Activated effector memory CD4-positive, alpha-beta T cell treated with anti-CD3 and anti-CD28 coated beads, Interleukin-2, amount 50 U/mL, for 16 hours (primary cell): ENCODE data around the gene POU6F1.
"Not testable (repeated sequence)": the region's sequence is repeated elsewhere in the genome, so short reads cannot be mapped to it uniquely, and the experiment has no call there.

Experiments
- DNase-seq: peaks from one replicate; pipeline ENCODE4 v3.0.0-alpha.2; 2020

Gene POU6F1

DNA sequence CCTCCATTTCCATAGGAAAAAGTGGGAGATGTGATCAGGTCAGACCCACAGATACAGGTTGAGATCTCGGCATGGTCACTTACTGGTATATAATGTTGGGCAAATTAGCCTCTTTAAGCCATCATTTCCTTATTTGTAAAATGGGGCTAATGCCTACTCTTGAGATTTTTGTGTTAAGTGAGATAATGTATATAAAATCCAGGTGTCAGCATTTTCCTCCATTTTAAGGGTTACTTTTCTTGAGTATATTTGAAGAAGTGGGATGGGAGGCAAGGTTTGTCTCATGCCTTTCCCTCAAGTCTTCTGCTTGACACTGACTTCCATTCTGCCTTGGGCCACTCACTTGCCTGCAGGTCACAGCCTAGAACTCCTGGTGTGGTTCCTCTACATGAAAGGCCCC, 10.1 kb upstream of the POU6F1 start:
- DNase-seq, result peak; percentile 17

DNA sequence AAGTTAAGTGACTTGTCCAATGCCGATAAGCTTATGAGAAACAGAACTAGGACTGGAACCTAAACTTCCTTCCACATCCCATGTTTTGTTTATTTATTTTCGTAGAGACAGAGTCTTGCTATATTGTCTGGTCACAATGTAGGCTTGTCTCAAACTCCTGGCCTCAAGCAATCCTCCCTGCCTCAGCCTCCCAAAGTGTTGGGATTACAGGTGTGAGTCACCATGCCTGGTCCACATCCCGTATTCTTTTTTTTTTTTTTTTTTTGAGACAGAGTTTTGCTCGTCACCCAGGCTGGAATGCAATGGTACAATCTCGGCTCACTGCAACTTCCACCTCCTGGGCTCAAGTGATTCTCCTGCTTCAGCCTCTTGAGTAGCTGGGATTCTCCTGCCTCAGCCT, 9.2 kb upstream of the POU6F1 start:
- not testable (repeated sequence) for DNase-seq

DNA sequence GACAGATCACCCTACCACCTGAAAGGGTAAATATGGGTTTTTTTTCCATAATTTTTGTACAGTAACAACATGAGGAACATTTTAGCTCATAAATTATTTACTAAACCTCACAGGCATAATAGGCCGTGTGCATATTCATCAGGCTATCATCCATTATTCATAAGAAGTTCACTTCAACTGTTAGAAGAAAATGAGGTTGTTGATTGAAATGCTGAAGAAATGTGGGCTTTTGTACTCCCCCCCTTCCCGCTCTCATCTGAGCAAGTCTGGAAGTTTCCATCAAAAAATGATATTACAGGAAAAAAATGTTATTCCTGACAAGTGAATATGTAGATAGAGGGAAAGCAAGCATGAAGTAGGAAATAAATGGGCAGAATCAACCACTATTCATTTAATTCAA, 7.9 kb upstream of the POU6F1 start:
- DNase-seq, result no peak

DNA sequence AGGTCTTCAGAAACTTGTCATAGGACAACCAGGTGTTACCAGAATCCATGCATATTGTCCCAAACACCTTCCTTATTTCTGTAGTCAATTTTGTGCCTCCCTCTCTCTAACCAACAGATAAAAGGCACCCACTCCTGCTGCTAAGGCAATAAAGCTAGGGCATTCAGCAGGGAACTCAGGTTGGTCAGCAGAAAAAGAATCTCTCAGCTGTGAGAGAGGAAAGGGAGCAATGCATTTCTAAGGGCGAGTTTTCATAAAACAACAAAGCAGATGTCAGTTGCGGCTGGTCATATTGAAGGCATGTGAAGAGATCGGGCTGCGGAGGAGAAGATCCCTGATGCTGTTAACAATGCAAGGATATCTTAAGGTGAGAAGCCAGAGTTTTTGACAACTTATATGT, 7.4 kb upstream of the POU6F1 start:
- DNase-seq, result no peak

DNA sequence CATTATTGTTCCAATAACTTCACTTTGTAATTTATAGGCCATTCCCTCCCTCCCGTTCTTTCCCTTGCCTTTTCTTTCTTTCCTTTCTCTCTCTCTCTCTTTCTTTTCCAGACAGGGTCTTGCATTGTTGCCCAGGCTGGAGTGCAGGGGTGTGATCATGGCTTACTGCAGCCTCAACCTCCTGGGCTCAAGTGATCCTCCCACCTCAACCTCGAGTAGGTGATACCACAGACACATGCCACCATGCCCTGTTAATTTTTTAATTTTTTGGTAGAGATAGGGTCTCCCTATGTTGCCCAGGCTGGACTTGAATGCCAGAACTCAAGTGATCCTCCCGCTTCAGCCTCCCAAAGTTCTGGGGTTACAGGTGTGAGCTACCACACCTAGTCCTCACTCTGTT, 6.8 kb upstream of the POU6F1 start:
- no peak for DNase-seq

DNA sequence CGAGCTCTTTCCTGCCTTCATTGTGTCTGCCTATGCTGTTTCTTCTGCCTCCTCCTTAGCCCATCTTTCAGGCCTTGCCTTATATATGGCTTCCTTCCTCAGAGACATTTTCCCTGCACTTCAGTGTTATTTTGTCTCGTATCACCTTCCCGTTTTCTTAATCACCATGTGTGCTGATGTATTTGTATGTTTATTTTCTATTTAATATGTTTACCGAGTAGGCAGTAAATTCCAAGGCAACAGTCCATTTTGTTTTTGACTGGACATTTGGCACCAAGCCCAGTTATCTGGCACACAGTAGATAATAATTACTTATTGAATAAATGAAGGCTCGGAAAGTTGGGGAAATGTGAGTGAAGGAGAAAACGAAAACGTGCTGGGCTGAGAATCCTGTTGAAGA, 4.6 kb upstream of the POU6F1 start:
- DNase-seq, result no peak

DNA sequence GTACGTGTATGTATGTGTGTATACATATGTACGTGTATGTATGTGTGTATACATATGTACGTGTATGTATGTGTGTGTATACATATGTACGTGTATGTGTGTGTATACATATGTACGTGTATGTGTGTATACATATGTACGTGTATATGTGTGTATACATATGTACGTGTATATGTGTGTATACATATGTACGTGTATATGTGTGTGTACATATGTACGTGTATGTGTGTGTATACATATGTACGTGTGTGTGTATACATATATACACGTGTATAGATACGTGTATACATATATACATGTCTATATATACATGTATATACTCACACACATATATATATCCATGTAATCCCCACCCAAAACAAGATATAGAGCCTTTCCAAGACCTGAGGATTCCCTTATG, 2.0 kb upstream of the POU6F1 start:
- DNase-seq, result not testable (repeated sequence)

DNA sequence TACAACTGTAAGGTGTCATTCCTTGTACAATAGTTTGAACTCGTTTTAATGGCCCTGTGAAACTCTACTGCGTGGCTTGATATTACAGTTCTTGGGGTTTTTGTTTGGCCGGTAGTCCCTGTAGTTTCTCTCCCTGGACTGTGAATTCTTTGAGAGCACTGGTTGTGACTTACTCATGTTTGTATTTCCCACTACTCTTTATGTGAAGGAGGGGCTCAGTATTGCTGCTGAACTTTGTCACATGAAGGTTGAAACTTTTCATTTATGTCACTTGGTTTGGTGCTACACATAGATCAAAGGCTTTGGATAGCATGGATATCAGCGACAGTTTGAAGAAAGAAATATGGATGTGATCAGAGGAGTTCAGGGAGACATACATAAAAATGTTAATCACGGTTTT, 1.5 kb upstream of the POU6F1 start:
- no peak for DNase-seq

DNA sequence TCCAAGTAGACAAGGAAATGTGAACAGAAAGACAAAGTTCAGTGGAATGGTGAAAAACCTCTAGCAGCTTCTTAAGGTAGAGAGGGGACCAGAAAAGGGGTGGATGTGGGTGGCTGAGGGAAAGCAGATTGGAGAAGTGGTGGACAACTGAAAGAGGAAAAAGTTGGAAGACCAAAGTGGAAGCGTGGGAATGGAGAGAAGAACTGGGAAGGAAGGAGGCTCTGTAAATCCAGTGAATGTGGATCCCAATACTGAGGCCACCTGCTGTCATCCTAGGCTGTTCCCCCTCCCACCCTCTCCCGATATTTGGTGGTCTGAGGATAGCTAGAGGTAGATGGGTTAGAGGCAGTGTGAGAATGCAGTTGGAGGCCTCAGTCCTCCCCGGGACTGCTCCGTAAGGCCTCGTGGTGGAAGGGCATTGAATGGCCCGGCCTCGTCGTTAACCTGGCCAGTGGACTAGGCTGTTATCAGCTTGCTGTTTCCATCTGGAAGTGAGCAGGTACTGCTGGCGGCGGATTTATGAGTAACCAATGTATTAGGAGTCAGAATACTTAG, 822 bp upstream of the POU6F1 start:
- DNase-seq, result peak; percentile 57

DNA sequence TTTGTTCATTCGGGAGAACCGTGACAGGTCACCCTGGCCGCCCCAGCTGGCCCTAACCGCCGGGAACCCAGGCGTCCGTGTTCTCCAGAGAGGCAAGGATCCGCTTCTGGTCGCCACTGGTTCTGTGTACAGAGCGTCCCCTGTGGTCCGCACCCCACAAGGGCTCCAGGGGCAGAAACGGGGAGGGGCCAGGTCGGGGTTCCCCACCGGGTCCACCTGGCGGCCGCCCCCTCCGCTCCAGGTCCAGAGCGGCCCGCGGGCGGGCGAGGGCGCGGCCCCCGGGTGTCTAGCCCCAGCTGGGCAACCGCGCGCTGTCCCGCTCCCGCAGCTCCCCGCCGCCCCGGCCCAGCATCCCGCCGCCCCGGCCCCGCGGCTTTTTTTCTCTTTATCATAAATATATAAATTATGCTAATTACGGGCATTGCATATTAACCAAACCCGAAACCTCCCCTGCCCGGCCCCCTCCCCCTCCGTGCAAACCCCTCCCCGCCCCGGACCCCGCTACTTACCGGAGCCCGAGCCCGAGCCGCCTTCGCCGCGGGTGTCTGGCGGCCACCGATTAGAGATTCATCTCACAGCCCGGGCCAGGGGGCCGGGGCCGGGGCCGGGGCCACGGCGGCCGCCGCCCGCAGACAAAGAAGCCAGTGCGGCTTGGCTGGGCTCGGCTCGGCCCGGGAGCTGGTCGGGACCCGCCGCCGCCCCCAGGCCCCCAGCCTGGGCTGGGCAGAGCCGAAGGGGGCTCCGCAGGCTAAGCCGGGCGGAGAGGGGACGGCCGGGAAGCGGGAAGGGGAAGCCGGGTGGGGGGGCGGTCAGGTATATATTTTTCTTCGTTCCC, 512 bp downstream of the POU6F1 start:
- peak; percentile 82 for DNase-seq

DNA sequence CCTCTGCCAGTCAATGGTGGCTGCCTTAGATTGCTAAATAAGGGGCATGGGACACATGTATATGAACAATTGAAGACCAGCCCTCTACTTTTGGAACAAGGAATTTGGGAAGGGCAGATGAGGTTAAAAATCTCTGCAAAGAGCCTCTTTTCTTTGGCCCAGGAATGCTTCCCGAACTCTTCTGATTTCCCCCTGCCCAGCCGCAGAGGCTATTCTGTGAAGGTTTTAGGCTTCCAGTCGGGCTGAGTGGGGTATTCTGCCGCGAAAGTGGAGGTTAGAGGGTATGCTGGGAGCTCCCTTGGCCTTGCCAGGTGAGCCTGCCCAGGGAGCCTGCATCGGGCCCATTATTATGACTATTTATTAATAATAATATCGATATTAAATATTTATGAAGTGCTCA, 1.2 kb downstream of the POU6F1 start:
- no peak for DNase-seq

DNA sequence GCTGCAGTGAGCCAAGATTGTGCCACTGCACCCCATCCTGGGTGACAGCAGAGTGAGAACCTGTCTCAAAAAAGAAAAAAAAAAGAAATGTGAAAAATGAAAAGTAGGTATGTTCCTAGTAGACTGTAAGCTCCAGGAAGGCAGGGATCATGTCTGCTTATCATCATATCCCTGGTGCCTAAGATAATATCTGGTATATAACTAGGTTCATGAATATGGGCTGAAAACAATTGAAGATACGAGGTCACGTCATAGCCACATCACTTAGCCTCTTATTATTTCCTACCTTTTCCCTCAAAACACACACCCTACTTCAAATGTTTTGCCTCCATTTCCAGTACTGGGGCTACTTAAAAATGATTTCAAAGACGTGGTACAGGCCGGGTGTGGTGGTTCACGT, 3.0 kb downstream of the POU6F1 start:
- no peak for DNase-seq

DNA sequence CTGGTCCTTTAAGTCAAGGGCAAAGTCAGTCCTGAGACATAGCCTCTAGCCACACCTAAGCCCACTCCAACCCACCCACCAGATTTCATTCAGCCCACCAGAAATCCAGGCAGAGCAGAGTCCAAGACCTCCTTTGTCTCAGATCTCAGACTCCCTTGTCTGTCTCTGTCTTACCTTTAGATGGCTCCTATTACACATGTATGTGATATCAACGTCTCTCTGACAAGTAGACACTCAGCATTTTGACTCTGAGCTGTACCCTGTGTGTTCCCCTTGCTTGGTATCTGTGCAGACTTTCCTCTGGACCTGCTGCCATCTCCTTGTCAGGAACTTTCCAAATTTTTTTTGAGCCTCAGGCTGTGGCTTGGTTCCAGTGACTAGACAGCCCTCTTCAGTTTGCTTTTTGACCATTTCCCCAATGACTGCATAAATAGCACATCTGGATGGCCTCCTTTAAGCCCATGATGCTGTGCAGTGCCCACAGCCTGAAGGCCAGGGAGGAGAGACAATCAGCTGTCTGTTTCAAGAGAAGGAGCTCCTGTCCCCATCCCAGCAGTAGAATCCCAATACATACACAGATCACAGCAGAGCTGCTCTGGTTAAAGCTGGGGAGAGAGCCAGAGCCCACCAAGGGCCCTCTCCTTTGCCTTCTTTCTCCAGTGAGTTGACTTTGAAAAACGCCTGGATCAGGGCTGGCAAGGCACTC, 7.0 kb downstream of the POU6F1 start:
- no peak for DNase-seq

DNA sequence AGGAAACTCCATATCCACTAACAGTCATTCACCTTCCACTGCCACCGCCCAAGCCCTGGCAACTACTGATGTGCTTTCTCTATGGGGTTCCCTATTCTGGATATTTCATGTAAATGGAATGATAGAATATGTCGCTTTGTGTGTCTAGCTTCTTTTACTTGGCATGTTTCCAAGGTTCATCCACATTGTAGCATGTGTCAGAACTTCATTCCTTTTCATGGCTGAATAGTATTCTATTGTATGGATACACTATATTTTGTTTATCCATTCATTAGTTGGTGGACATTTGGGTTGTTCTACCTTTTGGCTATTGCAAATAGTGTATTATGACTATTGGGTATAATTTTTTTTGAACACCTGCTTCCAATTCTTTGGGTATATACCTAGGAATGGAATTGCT, 8.6 kb downstream of the POU6F1 start:
- no peak for DNase-seq

DNA sequence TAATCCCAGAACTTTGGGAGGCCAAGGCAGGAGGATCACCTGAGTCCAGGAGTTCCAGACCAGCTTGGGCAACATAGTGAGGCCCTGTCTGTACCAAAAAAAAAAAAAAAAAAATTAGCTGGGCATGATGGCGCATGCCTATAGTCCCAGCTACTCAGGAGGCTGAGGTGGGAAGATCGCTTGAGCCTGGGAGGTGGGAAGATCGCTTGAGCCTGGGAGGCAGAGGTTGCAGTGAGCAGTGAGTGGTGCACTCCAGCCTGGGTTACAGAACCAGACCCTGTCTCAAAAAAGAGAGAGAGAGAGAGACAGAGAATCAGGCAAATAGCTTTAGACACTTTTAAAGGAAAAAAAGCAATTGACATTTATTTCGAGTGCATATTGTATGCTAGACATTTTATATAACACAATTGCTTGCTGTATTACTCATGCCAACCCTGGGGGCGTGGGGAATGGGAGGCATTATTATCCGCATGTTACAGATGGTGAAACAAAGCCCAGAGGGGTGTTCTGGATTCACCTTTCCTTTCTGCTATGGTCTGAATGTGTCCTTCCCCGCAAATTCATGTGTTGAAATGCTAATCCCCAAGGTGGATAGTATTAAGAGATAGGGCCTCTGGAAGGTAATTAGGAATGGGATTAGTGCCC, 9.7 kb downstream of the POU6F1 start:
- no peak for DNase-seq

DNA sequence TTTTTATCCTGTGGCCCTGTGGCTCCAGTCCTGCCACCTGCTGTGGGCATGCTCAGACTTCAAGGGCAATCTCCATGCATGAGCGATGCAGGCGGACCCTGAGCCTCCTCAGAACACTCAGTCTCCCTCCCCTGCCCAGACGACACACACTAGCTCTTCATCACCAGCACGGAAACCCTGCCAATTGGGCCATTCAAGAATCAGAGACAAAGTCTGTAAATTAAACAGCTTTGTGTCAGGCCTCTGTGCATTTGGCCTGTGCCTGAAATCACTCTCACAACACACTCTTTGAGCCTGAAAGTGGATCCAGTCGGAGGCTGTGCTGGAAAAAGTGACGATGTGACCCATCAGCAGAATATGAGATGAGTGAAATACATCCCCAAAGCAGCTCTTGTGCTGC, 12.5 kb downstream of the POU6F1 start:
- DNase-seq, result no peak

DNA sequence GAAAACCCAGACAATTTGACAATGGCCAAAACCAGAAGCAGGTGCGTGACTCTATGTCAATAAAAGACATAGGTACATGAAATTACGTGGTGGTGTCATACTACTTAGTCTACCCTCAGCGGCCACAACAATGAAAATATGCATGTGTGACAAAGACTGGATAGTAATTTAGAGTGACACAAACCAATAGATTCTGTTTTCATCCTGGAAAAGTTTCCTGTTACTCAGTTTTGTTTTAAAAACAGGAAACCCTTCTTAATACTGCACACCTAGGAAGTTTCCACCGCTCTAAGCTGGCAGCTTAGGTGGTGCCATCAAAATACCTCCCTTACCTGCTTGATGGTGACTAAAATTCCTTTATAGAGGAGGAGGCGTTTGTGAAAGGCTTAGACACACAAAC, 15.1 kb downstream of the POU6F1 start:
- DNase-seq, result no peak

DNA sequence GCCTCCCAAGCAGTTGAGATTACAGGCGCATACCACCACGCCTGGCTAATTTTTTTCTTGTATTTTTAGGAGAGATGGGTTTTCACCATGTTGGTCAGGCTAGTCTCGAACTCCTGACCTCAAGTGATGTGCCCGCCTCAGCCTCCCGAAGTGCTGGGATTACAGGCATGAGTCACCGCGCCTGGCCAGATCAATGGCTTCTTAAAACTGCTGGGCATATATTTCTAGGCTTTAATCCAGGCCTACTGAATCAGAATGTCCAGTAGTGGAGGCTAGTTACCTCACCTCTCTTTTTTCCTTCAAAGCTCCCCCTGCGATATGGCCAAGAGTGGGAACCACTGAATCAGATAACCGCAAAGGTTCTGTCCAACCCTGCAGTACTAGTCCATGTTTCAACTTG, 17.1 kb downstream of the POU6F1 start:
- DNase-seq, result no peak

DNA sequence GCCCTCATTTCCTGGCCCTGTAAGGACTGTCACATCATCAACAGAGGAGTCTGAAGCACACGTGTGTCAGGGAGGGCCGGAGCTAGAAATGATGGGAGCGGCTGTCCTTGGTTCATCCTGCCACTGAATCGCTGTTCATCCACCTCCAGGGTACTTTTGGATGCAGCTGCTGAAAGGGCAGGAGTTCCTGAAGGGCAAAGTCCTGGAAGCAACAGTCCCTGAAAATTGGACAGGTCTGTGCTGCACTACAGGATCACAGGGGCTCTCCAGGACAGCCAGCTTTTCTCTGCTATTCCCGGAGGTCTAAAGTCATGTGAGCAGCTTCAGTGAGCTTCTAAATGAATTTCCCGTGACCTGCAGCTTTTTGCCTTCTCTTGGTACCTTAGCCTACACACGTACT, 17.7 kb downstream of the POU6F1 start:
- DNase-seq, result no peak

DNA sequence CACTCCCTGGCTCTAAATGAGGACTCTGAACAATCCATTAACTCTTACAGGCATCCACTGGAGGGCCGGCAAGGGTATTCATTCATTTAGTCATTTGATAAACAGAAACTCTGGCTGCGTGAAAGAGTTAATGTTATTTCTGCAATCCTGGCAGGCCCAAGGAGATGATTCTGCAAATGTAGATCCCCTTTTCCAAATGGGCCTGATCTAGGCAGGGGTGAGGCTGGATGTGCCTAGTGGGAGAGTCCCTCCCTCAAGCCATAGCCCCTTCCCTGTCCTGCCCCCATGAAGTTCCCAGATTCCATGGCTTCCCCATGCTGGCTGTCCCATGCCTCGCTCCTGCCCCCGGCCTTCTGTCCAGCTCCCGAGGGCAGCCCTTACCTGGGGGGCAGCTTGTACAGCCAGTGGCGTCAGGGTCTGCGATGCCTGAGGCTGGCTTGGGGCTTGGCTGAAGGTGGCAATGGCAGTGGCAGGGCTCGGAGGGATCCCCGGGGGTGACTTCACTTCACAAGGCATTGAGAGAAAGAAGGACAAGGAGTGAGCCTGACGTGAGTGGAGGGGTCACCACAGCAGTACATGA, 18.4 kb downstream of the POU6F1 start:
- no peak for DNase-seq

DNA sequence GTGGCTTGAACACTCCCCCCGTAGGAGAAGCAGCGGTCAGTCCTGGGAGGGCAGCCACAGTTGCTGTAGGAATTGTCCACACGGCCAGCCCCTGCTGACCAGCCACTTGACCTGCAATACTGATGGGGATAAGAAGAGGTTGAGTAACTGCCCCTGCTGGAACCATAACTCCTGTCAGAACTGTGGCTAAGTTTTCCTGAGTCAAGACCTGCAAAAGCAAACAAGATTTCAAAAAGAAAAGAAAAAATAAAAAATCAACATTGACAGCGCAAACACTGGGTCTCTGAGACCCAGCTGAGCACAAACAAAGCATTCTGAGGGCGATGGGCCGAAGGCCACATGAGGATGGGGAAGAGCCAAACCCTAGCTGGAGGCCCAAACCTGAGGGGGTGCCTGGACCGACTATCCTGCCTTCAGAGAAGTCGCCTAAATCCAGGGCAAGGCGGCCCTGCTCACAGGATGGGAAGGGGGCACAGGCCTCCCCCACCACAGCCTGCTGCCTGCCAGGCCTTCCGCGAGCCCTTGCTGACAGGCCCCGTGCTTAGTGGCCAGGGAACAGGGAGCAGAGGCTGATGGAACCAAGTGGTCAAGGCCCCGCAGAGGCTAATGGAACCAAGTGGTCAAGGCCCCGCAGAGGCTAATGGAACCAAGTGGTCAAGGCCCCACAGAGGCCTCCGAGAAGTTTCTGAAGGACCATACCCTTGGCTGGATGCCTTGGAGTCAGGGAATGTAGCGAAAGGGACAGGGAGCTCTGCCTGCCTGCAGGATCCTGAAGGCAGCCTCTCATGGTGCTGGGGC, 19.1 kb downstream of the POU6F1 start:
- DNase-seq, result no peak

DNA sequence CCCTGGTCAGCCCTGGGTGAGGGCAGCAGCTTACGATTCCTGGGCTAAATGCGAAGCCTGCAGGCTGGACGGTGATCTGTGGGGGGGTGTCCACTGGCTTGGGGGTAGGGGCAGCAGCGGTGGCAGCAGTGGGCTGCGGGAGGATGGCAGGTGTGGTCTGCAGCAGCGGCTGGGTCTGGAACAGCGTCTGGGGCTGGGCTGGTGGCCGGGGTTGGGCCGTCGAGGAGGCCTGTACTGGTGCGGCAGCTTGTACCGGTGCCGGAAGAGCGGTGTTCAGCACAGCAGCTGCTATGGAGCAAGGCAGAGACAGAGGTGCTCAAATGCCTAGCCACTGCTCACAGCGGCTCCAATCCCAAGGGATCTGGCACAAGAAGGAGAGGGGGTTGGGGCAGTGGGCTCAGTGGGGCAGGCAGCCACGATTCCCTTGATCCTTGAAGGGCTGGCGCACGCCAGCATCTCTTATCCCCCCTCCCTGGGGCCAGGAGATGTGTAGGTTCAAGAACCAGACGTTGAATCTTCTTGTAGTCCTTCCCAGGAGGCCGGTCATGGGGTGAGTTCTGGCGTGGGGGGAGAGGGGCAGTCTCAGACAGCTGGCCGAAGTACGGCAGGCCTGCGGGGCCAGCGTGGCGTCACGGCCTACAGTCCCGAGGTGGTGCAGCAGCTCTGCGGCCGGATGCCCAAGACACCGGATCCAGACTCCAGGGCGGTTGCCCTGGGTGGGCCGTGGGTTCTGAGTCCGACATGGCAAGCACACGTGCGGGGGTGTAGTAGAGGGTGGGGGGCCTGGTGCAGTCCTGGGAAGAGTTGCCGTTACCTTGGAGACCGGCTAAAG, 19.9 kb downstream of the POU6F1 start:
- no peak for DNase-seq
